SIG-M5 treated with dmso at 0.1 percent for 504 hours (cell line): ENCODE measurements around the gene SCYL2.
A peak's percentile ranks its signal among the peaks of the same experiment; 100 is the strongest.
"Not testable (repeated sequence)": the region's sequence is repeated elsewhere in the genome, so short reads cannot be mapped to it uniquely, and the experiment has no call there.

Experiments
- DNase-seq: peaks from one replicate; lab custom pipeline; 2025; ENCODE audit not compliant: unreplicated experiment; lab: John Stamatoyannopoulos, UW

The SCYL2 gene

DNA sequence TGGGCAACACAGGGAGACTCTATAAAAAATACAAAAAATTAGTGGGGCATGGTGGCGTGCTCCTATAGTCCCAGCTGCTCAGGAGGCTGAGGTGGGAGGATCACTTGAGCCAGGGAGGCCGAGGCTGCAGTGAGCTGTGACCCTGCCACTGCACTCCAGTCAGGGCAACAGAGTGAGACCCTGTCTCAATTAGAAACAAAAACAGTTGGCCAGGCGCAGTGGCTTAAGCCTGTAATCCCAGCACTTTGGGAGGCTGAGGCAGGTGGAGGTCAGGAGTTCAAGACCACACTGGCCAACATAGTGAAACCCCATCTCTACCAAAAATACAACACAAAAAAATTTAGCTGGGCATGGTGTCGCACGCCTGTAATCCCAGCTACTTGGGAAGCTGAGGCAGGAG lies 1.9 kb upstream of the SCYL2 start:
- DNase-seq: not testable (repeated sequence)

- DNase-seq: no peak
Measured at GRCh38 chr12:100265732-100266584, 1.0 kb upstream of the SCYL2 start.

DNA sequence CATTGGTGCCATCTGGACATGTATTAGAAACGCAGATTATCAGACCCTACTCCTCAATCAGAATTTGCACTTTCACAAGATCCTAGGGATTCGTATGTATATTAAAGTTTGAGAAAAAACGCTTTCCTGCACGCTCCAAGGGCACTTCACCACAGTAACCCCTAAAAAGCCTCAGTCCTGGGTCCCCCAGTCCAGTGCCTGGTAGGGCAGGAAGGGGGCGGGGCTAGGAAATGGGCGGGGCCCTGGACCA lies 467 bp upstream of the SCYL2 start:
- no peak for DNase-seq

- DNase-seq: peak; percentile 22
Measured at GRCh38 chr12:100267603-100268281, 765 bp downstream of the SCYL2 start.

DNA sequence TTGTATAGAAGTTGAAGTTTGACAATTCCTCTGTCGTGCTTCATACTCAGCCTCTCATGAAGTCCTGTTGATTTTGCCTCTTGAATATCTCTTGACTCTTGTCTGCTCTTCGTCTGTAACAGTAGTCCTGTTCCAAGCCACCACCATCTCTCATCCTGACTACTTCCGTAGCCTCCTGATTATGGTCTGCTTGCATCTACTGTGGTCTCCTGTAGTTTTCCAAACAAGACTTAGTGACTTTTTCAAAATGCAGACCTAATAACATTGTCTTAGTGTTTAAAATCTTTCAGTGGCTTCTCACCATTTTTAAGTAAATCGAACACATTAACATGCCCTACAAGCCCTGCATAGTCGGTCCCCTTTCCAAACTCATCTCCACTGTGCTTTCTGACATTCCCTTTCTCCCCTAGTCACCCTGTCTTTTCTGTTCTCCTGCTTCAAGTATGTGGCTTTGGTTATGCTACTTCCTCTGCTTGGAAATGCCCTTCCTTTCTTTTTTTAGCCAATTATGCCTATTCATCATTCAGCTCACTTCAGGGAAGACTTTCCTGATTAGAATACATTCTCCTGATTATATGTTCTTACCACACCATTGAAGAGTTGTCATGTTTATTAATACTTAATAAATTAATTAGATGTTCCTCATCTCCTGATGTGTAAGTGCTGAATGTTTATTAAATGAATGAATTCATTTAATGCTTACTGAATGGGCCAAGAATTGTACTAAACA lies 2.0 kb downstream of the SCYL2 start:
- peak; percentile 10 for DNase-seq

DNA sequence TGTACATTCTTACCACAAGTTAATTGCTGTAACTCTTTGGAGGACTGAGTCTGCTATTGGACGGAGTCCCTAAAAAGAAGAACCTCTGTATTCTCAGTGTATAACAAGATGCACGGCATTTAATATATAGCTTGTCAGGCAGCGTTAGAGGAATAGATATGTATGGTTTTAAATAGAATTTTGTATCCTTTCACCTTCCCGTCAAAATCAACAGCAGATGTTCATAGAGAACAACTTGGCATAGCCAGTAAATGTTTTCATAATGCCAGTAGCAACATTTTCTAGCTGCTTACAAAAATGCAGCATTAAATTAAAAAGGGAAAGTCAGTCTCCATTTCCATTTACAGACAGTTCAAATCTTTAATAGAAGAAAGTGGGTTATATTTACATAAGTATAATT lies 6.8 kb downstream of the SCYL2 start:
- DNase-seq: no peak

DNA sequence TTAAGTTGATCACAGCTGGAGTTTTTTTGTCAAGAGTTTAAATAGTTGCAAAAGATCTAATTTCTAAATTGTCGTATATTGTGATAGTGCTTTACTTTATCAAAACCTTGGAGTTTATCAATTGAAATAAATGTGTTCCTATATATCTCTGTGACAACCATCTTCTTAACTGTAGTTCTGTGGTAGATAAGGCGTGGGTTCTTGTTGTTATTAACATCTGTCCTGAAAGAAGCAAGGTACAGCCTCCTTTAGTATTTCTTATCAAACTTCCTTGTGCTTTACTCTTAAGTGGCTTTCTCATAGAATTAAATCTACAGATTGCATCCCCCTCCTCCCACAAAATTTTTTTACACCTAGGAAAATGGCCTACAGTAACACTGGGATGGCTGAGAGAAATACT lies 7.3 kb downstream of the SCYL2 start:
- no peak for DNase-seq

DNA sequence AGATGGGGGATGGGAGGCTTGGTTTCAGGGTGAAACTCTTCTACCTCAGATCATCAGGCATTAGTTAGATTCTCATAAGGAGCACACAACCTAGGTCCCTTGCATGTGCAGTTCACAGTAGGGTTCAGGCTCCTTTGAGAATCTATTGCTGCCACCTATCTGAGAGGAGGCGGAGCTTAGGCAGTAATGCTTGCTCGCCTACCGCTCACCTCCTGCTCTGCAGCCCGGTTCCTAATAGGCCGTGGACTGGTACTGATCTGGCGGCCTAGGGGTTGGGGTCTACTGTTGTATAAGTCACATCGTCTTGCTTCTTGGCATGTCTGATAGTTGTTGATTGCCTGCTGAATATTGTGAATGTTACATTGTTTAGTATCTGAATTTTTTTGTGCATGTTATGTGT lies 12.2 kb downstream of the SCYL2 start:
- no peak for DNase-seq

DNA sequence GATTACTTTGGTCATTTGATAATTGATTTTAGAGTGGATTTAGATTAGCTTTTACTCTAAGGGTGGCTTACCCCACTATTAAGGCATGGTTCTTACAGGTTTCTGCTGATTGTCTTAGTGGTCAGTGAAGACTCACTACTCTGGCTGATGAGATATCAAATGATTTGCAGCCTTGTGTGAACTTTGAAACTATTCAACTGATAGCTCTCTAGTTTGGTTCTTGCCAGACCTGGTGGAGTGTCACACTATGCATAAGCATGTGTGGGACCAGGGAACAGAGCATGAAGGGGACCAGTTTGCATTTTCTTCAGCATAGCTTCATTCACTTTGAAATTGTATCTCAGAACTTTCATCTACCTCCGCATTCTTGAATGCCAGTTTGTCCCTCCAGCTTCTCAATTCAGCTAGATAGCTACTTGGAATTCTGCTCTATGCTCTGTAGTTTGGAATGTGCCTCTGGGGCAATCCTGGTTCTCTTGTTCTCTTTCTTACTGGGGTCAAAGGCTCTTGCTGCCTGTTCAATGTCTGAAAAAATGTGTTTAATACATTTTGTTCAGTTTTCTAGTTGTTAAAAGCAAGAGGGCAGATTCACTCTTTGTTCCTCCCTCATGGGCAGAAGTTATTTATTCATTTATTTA lies 12.7 kb downstream of the SCYL2 start:
- no peak for DNase-seq

DNA sequence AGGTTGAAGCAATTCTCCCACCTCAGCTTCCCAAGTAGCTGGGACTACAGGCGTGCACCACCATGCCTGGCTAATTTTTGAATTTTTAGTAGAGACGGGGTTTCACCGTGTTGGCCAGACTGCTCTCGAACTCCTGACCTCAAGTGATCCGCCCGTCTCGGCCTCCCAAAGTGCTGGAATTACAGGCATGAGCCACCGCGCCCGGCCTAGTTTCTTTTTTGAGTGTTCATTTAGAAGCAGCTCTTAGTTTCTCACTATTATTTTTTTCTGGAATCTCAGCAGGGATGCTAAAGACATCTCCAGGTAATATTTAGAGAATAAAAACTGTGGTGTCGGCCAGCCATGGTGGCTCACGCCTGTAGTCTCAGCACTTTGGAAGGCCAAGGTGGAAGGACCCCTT lies 17.6 kb downstream of the SCYL2 start:
- DNase-seq: not testable (repeated sequence)

DNA sequence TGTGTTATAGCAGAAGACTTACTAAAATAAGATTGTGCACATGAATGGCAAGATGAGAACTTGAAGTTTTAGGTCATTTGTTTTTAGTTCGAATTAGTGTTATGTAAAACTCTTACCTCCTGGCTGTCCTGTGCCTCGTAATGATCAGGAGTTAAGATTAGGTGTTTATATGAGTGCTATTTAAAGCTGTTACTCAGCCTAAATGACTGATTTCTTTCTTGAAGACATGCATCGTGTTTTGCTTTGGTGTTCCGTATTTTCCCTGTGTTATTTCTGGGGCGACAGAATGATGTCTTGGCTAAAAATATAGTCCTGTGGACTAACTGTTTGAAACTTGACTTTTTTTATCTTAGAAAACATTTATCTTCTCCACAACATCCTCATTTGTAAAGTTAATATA lies 22.1 kb downstream of the SCYL2 start:
- DNase-seq: no peak

GRCh38 chr12:100290016-100290415 lies 23.0 kb downstream of the SCYL2 start:
- DNase-seq: no peak

DNA sequence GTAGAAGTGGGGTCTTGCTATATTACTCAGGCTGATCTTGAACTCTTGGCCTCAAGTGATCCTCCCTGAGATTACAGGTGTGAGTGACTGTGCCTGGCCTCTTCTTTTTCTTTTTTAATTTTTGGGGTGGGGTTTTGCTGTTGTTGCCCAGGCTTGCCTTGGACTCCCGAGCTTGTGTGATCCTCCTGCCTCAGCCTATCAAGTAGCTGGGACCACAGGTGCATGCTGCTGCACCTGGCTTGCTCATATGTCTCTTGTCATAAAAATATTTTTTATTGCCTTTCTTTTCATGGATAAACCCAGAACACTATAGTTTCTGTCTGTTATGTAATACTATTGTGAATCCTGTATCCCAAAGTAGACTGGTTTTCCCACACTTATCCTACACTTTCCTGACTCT lies 26.0 kb downstream of the SCYL2 start:
- no peak for DNase-seq

DNA sequence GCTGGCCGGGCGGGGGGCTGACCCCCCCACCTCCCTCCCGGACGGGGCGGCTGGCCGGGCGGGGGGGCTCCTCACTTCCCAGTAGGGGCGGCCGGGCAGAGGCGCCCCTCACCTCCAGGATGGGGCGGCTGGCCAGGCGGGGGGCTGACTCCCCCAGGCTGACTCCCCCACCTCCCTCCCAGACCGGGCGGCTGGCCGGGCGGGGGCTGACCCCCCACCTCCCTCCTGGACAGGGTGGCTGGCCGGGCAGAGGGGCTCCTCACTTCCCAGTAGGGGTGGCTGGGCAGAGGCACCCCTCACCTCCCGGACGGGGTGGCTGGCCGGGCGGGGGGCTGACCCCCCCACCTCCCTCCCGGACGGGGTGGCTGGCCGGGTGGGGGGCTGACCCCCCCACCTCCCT lies 27.4 kb downstream of the SCYL2 start:
- not testable (repeated sequence) for DNase-seq

- no peak for DNase-seq
Measured at GRCh38 chr12:100295764-100296555, 29.0 kb downstream of the SCYL2 start.

DNA sequence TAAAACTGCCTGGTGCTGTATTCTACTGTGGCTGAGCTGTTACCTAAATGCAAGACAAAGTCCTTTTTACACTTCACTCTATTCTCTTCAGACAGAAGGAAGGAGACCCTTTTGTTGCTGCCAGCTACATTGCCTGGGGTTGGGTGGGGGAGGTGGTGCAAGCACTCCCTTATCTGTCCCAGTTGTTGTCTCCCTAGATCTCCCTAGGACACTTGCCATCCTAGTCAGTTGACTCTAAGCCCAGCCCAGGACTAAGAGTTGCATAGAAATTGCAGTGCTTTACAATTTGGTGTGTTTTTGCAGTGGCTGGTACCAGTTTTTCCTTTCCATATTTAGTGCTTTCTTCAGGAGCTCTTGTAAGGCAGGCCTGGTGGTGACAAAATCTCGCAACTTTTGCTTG lies 35.1 kb downstream of the SCYL2 start:
- DNase-seq: no peak

- no peak for DNase-seq
Measured at GRCh38 chr12:100303831-100304230, 36.9 kb downstream of the SCYL2 start.

GRCh38 chr12:100304334-100304733 lies 37.4 kb downstream of the SCYL2 start:
- not testable (repeated sequence) for DNase-seq

DNA sequence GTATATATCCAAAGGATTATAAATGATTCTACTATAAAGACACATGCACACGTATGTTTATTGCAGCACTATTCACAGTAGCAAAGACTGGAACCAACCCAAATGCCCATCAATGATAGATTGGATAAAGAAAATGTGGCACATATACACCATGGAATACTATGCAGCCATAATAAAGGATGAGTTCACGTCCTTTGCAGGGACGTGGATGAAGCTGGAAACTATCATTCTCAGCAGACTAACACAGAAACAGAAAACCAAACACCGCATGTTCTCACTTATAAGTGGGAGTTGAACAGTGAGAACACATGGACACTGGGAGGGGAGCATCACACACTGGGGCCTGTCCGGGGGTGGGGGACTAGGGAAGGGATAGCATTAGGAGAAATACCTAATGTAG lies 41.2 kb downstream of the SCYL2 start:
- not testable (repeated sequence) for DNase-seq

- no peak for DNase-seq
Measured at GRCh38 chr12:100311317-100311716, 44.3 kb downstream of the SCYL2 start.

DNA sequence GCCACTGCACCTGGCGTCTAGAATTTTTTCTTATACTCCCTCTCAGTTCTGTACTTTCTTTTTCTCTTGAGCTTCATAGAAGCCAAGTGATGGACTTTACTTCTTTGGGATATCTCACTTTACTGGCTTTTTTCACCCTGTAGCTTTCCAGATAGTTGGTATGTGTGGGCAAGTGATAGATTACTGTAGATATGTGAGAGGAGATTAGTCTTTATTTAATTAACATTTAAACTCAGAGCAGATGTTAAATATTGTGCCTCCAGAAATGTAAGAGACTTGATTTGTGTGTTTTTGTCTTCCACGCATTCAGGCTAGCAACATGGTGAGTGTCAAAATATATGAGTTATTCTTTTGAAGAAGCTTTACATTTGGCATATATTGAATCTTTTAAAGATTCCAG lies 50.4 kb downstream of the SCYL2 start:
- DNase-seq: no peak
